GM12875 (cell line): ENCODE measurements around the gene CBL.

ENCODE experiments used
- H3K4me3 ChIP-seq: one replicate; pipeline ENCODE4 v1.5.1; 2011; ENCODE audit warnings: low read depth, low read length, control low read depth
- TF ChIP-seq, protein P1 (sequence below): IDR thresholded peaks from 2 replicates; pipeline ENCODE4 v1.5.1; 2011; ENCODE audit warnings: low read depth, mild to moderate bottlenecking, control low read depth, inconsistent platforms, low read length, moderate library complexity, borderline replicate concordance; ENCODE audit not compliant: insufficient read depth

CBL gene

DNA sequence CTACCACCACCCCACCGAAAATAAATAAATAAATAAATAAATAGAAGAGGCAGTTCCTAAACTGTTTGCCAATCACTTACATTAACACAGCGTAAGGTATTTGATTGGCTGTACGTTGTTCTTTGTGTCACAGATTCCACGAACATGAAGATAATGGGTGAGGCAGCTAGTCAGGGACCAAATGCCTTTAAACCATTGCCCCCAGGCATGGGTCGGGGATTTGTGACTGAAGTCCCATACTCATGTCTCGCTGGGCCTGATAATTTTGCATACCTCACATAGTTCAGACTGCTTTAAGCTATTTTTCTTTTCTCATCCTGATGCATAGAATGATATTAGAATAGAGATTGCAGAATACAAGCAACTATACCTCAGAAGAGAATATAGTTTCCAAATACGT lies 3.6 kb upstream of the CBL start:
- TF ChIP-seq, protein P1, sequence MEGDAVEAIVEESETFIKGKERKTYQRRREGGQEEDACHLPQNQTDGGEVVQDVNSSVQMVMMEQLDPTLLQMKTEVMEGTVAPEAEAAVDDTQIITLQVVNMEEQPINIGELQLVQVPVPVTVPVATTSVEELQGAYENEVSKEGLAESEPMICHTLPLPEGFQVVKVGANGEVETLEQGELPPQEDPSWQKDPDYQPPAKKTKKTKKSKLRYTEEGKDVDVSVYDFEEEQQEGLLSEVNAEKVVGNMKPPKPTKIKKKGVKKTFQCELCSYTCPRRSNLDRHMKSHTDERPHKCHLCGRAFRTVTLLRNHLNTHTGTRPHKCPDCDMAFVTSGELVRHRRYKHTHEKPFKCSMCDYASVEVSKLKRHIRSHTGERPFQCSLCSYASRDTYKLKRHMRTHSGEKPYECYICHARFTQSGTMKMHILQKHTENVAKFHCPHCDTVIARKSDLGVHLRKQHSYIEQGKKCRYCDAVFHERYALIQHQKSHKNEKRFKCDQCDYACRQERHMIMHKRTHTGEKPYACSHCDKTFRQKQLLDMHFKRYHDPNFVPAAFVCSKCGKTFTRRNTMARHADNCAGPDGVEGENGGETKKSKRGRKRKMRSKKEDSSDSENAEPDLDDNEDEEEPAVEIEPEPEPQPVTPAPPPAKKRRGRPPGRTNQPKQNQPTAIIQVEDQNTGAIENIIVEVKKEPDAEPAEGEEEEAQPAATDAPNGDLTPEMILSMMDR: no peak
- no peak overlapping the region for H3K4me3 ChIP-seq

DNA sequence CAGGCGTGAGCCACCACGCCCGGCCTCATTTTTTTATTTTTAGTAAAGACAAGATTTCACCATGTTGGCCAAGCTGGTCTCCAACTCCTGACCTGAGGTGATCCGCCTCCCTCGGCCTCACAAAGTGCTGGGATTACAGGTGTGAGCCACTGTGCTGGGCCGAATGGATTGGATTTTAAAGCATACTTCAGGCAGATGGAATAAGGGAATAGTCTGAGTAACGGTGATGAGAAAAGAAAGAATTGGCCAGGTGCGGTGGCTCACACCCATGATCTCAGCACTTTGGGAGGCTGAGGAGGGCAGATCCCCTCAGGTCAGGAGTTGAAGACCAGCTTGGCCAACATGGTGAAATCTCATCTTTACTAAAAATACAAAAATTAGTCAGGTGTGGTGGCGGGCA lies 2.1 kb upstream of the CBL start:
- TF ChIP-seq, protein P1: no peak

DNA sequence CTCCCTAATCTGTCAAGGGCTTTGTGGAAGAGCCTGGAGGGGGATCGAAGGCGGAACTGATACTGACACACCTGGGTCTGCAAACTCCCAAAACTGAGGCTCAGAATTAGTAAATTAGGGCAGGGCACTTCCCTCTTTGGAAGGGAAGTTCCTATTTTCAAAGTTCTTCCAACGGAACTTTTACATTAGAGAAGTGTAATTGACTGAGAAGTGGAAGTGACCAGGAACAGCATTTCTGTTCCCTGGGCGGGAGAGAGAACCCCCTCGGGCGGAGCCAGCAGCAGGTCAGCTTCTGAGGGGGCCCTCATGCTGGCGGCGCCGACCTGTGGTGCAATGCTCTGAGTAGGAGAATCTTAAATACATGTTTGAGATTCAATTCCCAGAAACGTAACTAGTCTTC lies 1.1 kb upstream of the CBL start:
- TF ChIP-seq, protein P1: no peak
- H3K4me3 ChIP-seq: no peak overlapping the region

More for the DNA sequence above, 2.1 kb upstream of the CBL start:
- H3K4me3 ChIP-seq: no peak overlapping the region

DNA sequence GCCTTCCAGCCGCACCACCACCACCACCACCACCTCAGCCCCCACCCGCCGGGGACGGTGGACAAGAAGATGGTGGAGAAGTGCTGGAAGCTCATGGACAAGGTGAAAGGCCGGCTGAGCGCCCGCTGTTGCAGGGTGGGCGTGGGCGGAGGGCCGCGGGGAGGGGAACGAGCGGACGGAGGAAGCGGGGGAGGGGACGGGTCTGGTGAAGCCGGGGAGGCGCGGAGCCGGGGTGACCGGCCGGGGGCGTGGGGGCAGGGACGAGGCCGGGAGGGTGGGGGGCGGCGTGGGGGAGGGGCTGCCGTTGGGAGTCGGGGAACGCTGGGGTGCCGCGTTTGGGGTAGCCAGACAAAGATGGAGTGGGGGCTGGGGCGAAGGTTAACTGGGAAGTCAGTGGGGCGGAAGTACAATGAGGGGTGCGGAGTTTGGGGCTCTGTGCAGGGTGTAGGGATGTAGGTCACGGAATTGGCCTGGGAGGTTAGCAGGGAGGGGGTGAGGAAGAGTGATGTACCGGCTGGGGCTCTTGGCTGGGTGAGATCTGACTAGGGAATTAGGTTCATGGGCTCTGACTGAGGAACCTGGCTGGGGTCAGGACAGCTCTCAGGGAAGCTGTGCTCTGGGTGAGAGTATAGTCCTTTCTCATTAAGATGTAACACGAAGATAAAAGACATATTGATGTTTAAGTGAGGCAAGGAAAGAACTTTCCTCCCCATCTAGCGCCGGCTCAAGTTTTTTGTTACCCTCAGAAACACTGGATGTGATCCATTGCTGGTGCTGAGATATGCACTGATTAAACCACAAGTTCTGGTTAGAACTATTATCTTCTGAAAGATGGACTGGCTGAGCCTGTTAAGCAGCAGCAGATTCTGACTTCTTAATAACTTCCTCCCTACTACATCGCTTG lies 624 bp downstream of the CBL start:
- TF ChIP-seq, protein P1: no peak
- peak overlapping the region; percentile 94 for H3K4me3 ChIP-seq

DNA sequence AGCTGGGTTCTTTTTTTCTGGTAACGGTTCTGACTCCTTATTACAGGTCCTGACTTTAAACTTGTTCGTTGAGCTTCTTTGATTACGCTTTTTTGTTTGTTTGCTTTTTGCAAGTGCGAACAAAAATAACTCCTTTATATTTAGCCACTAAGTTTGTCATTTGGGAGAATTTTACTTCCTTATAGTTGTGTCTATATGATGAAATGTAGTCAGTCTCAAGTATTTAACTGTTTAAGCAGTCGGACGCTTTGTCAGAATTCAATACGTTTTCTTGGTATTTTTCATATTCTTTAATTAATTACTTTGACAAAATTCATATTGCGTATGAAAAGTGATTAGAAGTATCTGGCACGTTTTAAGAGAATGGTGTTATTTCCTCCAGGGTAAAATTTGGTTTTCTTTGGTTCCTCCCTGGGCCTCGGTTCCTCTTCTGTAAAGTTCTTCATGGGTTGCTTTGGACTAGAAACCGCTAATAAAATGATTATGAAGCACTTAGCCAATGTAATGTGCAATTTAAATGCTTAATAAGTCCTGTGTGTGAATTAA lies 1.3 kb downstream of the CBL start:
- H3K4me3 ChIP-seq: peak overlapping the region; percentile 94
- TF ChIP-seq, protein P1: no peak

DNA sequence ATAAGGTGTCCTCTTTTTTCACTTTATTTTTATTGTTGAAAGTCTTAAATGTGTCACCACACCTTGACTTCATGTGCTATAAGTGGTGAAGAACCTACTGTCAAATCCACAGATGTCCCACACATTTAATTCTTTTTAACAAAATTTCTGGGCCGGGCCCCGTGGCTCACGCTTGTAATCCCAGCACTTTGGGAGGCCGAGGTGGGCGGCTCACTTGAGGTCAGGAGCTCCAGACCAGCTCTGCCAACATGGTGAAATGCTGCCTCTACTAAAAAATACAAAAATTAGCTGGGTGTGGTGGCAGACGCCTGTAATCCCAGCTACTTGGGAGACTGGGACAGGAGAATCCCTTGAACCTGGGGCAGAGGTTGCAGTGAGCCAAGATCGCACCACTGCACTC lies 3.0 kb downstream of the CBL start:
- H3K4me3 ChIP-seq: no peak overlapping the region
- TF ChIP-seq, protein P1: no peak

DNA sequence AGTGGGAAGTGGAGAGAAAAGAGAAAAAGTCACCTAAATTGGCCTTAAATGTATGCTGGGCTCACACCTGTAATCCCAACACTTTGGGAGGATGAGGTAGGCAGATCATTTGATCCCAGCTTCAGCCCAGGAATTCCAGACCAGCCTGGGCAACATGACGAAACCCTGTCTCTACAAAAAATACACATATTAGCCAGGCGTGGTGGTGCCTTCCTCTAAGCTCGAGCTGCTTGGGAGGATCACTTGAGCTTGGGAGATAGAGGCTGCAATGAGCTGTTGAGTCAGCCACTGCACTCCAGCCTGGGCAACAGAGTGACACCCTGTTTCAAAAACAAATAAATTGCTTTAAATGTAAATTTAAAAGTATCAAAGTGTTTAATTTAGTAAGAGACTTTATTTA lies 3.9 kb downstream of the CBL start:
- no peak overlapping the region for H3K4me3 ChIP-seq
- TF ChIP-seq, protein P1: no peak
